Aorta (tissue), 5 donors: ENCODE measurements around the gene ABCC4. TPM values are rescaled to one million over a fixed set of nuclear protein-coding genes. Genes with fewer than 3 reads are reported as not detected.

Experiments
- ATAC-seq: fragments of 200-7000 bp; cut with Tn5 transposase; one replicate; pipeline ENCODE4 v1.9.1; 2022; ENCODE audit warnings: moderate library complexity; ENCODE audit not compliant: low FRiP score
- DNase-seq, 2 donors: peaks; one replicate each; pipeline ENCODE4 v3.0.0-alpha.2; 2020
- H3K27ac ChIP-seq, 2 donors: one replicate each; pipeline ENCODE4 v1.5.1; 2013; ENCODE audit warnings: low read length in 2 of 2, mild to moderate bottlenecking in 2 of 2, moderate library complexity in 2 of 2, control low read depth in 1 of 2, inconsistent platforms in 1 of 2, low read depth in 1 of 2
- H3K27me3 ChIP-seq, 2 donors: one replicate each; pipeline ENCODE4 v1.6.1; 2013; ENCODE audit warnings: control low read depth in 1 of 2, low read length in 1 of 2, mild to moderate bottlenecking in 1 of 2, moderate library complexity in 1 of 2; ENCODE audit not compliant: insufficient read depth in 2 of 2, control insufficient read depth in 1 of 2
- H3K36me3 ChIP-seq, 2 donors: one replicate each; pipeline ENCODE4 v1.6.1; 2013; ENCODE audit warnings: control low read depth in 1 of 2, low read length in 1 of 2, mild to moderate bottlenecking in 1 of 2; ENCODE audit not compliant: insufficient read depth in 2 of 2, control insufficient read depth in 1 of 2
- H3K4me1 ChIP-seq, 2 donors: one replicate each; pipeline ENCODE4 v1.6.1; 2013; ENCODE audit warnings: low read length in 2 of 2, control low read depth in 1 of 2, mild to moderate bottlenecking in 1 of 2, moderate library complexity in 1 of 2; ENCODE audit not compliant: insufficient read depth in 2 of 2, control insufficient read depth in 1 of 2
- H3K4me3 ChIP-seq, 2 donors: one replicate each; pipeline ENCODE4 v1.5.1; 2013; ENCODE audit warnings: low read length in 2 of 2, control low read depth in 1 of 2, mild to moderate bottlenecking in 1 of 2
- H3K9me3 ChIP-seq: one replicate; pipeline ENCODE4 v1.6.1; 2013; ENCODE audit warnings: mild to moderate bottlenecking, low read length; ENCODE audit not compliant: control insufficient read depth
- WGBS, 2 donors: extraction: QIAGEN DNeasy Blood & Tissue Kit; methylation state at CpG; one replicate each; pipeline ENCODE4 v1.1.7; 2013; 5-methylcytosine and 5-hydroxymethylcytosine counted together
- intact Hi-C, 2 donors: fragments of 100-400 bp; cut with DNase I; formaldehyde crosslinking; loops; one replicate each; pipeline versions ENCODE4 v1.14.2 to v1.15.0; 2022
- polyA plus RNA-seq, 2 donors: library from polyadenylated mRNA; stranded (reverse); fragments of 200-250 nt; gene quantifications; one replicate each; pipeline ENCODE4 v1.2.3, GENCODE V29; 2013
- total RNA-seq, 2 donors: library from RNA; stranded (reverse); fragmentation: NEBNext Ultra II Directional; extraction: Animal tissue kit (Norgen Biotek cat#: 25700); gene quantifications; one replicate each; pipeline ENCODE4 v1.2.1, GENCODE V29; 2021
- donor health status: healthy with polysubstance abuse.
- donor health status: Bipolar disorder and iron deficiency.
- donor health status: DM: no; HTN: no; CAD: no.
- donor health status: DM: no; HTN: no; CAD: no.
- donor health status: DM: yes; HTN: yes; CAD: no.

Gene ABCC4
- total and polyA plus RNA-seq, 4 donors = 0.38 to 18.6 (median 5.9) TPM

GRCh38 chr13:95160112-95160906 is 140.9 kb downstream of the ABCC4 start:
- H3K4me3 ChIP-seq = no peak overlapping the region
- H3K36me3 ChIP-seq = no peaks in the 10 kb centered on the region
- WGBS, 2 donors = 75 to 79% methylated on average over 4 of the region's 4 CpGs
- no peaks in the 10 kb centered on the region for H3K9me3 ChIP-seq
- no peak for ATAC-seq
- intact Hi-C loops = no loop called here
- H3K4me1 ChIP-seq = no peaks in the 10 kb centered on the region
- H3K27me3 ChIP-seq = no peaks in the 10 kb centered on the region
- no peak for DNase-seq
- no peak overlapping the region for H3K27ac ChIP-seq

GRCh38 chr13:95159458-95159857 is 141.8 kb downstream of the ABCC4 start:
- Histone ChIP-seq H3K4me1 (no peaks in the 10 kb centered on the region), H3K27me3 (no peaks in the 10 kb centered on the region), H3K36me3 (no peaks in the 10 kb centered on the region), H3K9me3 (no peaks in the 10 kb centered on the region), H3K27ac (no peak overlapping the region), H3K4me3 (no peak overlapping the region)
- intact Hi-C loops = no loop called here
- ATAC-seq (no peak), DNase-seq (no peak)
- 93 to 96% methylated on average over 6 of the region's 6 CpGs for WGBS, 2 donors

- ATAC-seq = no peak
- WGBS, 2 donors = 77 to 82% methylated on average over 3 of the region's 3 CpGs
- no peak overlapping the region for H3K27ac ChIP-seq
Observed at GRCh38 chr13:95156208-95156607, 145.0 kb downstream of the ABCC4 start.

GRCh38 chr13:95155504-95155903 is 145.7 kb downstream of the ABCC4 start:
- WGBS, 2 donors = 40 to 63% methylated on average over 3 of the region's 3 CpGs
- H3K4me1 ChIP-seq = no peaks in the 10 kb centered on the region
- intact Hi-C loops = no loop called here
- no peak for DNase-seq
- H3K36me3 ChIP-seq = no peaks in the 10 kb centered on the region
- no peak overlapping the region for H3K4me3 ChIP-seq
- no peak overlapping the region for H3K27ac ChIP-seq
- H3K9me3 ChIP-seq = no peaks in the 10 kb centered on the region
- H3K27me3 ChIP-seq = no peaks in the 10 kb centered on the region
- ATAC-seq = no peak

More at GRCh38 chr13:95156208-95156607, 145.0 kb downstream of the ABCC4 start:
- no peak for DNase-seq
- no peaks in the 10 kb centered on the region for H3K4me1 ChIP-seq
- H3K4me3 ChIP-seq = no peak overlapping the region
- no peaks in the 10 kb centered on the region for H3K36me3 ChIP-seq
- no peaks in the 10 kb centered on the region for H3K9me3 ChIP-seq
- H3K27me3 ChIP-seq = no peaks in the 10 kb centered on the region
- intact Hi-C loops = no loop called here

GRCh38 chr13:95155093-95155492 is 146.2 kb downstream of the ABCC4 start:
- H3K9me3 ChIP-seq = no peaks in the 10 kb centered on the region
- no peaks in the 10 kb centered on the region for H3K4me1 ChIP-seq
- intact Hi-C loops = no loop called here
- no peak for DNase-seq
- no peak for ATAC-seq
- WGBS, 2 donors = 73 to 81% methylated on average over 4 of the region's 4 CpGs
- no peak overlapping the region for H3K4me3 ChIP-seq
- no peaks in the 10 kb centered on the region for H3K27me3 ChIP-seq
- no peaks in the 10 kb centered on the region for H3K36me3 ChIP-seq
- no peak overlapping the region for H3K27ac ChIP-seq

GRCh38 chr13:95154413-95154886 is 146.8 kb downstream of the ABCC4 start:
- ATAC-seq (no peak), DNase-seq (no peak)
- Histone ChIP-seq H3K4me3 (no peak overlapping the region), H3K27me3 (no peaks in the 10 kb centered on the region), H3K27ac (no peak overlapping the region), H3K4me1 (no peaks in the 10 kb centered on the region), H3K9me3 (no peaks in the 10 kb centered on the region), H3K36me3 (no peaks in the 10 kb centered on the region)
- intact Hi-C loops = no loop called here
- WGBS, 2 donors = 51 to 60% methylated on average over 3 of the region's 3 CpGs

- no peak for DNase-seq
- H3K4me3 ChIP-seq = no peak overlapping the region
- WGBS, 2 donors = 52 to 57% methylated on average over 7 of the region's 7 CpGs
- no peaks in the 10 kb centered on the region for H3K9me3 ChIP-seq
- H3K27me3 ChIP-seq = no peaks in the 10 kb centered on the region
- H3K4me1 ChIP-seq = no peaks in the 10 kb centered on the region
- no peaks in the 10 kb centered on the region for H3K36me3 ChIP-seq
- intact Hi-C loops = no loop called here
- H3K27ac ChIP-seq = no peak overlapping the region
- no peak for ATAC-seq
Observed at GRCh38 chr13:95153647-95154412, 147.4 kb downstream of the ABCC4 start.

GRCh38 chr13:95151942-95152587 is 149.2 kb downstream of the ABCC4 start:
- no peaks in the 10 kb centered on the region for H3K27me3 ChIP-seq
- DNase-seq (no peak), ATAC-seq (no peak)
- no peaks in the 10 kb centered on the region for H3K9me3 ChIP-seq
- intact Hi-C loops = no loop called here
- 89 to 92% methylated on average over 4 of the region's 4 CpGs for WGBS, 2 donors
- H3K4me3 ChIP-seq = no peak overlapping the region
- no peaks in the 10 kb centered on the region for H3K36me3 ChIP-seq
- no peaks in the 10 kb centered on the region for H3K4me1 ChIP-seq
- no peak overlapping the region for H3K27ac ChIP-seq
